Measurements from ENCODE around the gene FAM53B. TPM values are rescaled to one million over a fixed set of nuclear protein-coding genes. Genes with fewer than 3 reads are reported as not detected.

The FAM53B gene
- total and polyA plus RNA-seq, 4 donors, result 14.6 to 45.4 (median 18.2) TPM

DNA sequence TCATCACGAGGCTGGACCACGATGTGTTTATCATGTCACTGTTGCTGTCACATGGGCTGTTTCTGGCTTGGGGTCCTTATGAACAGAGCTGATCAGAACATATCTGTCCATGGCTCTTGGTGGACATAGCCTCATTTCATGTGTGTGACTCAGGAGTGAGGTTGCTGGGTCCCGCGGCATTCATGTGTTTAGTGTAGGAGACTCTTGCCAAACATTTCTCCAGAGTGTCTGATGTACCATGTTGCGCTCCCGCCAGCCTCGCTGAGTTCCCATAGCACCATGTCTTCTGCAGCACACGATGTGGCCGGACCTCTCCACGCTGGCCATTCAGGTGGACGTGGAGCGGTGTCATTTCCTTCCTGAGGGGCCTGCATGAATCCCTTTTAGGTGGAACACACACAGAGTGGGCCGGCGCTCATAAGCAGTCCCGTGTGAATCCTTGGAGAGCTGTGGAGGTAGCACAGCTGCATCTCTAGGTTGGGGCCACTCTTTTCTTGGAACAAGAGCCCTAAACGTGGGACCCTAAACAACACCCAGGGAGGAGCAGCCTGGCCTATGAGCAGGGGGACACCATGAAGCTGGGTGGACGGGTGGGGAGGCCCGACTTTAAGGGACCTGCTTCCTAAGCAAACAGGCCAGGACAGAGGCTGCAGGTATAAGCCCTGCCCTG lies 147.9 kb downstream of the FAM53B start:
- Histone ChIP-seq H3K27ac (ENCODE audit: low read depth in 1 of 2, low read length in 1 of 2) (no peak overlapping the region), H3K27me3 (ENCODE audit: control insufficient read depth in 3 of 3, insufficient read depth in 3 of 3, low read length in 2 of 3) (no peaks in the 10 kb centered on the region), H3K36me3 (ENCODE audit: control insufficient read depth in 4 of 4, insufficient read depth in 4 of 4, low read length in 4 of 4) (no peaks in the 10 kb centered on the region), H3K4me1 (ENCODE audit: control insufficient read depth in 5 of 5, insufficient read depth in 5 of 5, low read length in 5 of 5) (no peaks in the 10 kb centered on the region), H3K9ac (ENCODE audit: insufficient read depth in 1 of 2, low read length in 2 of 2) (no peak overlapping the region), H3K9me3 (ENCODE audit: control insufficient read depth in 4 of 4, insufficient read depth in 3 of 4, low read length in 3 of 4) (peaks cover 0 to 5% (median 1%) of the 10 kb centered on the region in 4 donors), H3K4me3 (no peak overlapping the region)
- no peak for ATAC-seq (ENCODE audit: insufficient read depth, low FRiP score)
- WGBS, 2 donors, result 85 to 86% methylated on average over 18 of the region's 18 CpGs
- TF ChIP-seq, protein P1, sequence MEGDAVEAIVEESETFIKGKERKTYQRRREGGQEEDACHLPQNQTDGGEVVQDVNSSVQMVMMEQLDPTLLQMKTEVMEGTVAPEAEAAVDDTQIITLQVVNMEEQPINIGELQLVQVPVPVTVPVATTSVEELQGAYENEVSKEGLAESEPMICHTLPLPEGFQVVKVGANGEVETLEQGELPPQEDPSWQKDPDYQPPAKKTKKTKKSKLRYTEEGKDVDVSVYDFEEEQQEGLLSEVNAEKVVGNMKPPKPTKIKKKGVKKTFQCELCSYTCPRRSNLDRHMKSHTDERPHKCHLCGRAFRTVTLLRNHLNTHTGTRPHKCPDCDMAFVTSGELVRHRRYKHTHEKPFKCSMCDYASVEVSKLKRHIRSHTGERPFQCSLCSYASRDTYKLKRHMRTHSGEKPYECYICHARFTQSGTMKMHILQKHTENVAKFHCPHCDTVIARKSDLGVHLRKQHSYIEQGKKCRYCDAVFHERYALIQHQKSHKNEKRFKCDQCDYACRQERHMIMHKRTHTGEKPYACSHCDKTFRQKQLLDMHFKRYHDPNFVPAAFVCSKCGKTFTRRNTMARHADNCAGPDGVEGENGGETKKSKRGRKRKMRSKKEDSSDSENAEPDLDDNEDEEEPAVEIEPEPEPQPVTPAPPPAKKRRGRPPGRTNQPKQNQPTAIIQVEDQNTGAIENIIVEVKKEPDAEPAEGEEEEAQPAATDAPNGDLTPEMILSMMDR (IDR thresholded peaks at IDR 0.05; ENCODE audit: control extremely low read depth, extremely low read depth), result no peak
- no peak for DNase-seq

DNA sequence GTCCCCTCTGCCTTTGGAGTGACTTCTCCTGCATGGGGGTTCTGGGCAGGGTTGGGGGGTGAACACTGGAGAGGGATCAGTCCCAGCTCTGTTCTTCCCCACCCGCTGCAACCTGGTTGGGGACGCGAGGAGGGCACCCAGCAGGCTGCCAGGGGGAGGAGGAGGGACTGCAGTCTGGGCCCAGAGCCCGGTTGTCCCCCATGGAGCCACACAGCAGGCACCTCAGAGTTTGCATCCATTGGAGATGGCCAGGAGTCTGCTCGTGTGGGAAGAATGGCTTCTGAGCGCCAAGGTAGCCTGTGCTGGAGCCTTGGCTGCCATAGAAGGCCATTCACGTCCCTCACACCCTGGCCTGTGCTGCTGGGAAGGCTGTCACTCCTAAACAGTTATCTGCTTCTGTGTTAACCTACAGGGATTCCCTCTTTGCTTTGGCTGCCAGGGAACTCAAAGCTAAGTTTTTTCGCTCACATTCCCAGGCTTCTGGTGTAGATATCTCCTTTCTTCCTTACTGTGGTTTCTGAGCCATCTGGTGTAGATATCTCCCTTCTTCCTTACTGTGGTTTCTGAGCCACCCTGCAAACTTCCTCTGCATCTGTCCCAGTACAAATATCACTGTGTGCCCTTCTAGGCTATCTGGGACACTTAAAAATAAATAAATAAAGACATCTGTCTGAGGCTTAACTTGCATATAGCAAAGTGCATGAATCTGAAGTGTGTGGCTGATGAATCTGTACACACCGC lies 148.9 kb downstream of the FAM53B start:
- Histone ChIP-seq H3K27me3 (ENCODE audit: control insufficient read depth in 3 of 3, insufficient read depth in 3 of 3, low read length in 2 of 3) (no peaks in the 10 kb centered on the region), H3K36me3 (ENCODE audit: control insufficient read depth in 4 of 4, insufficient read depth in 4 of 4, low read length in 4 of 4) (no peaks in the 10 kb centered on the region), H3K4me1 (ENCODE audit: control insufficient read depth in 5 of 5, insufficient read depth in 5 of 5, low read length in 5 of 5) (peaks cover 0 to under 1% (median 0%) of the 10 kb centered on the region in 5 donors), H3K27ac (ENCODE audit: low read depth in 1 of 2, low read length in 1 of 2) (no peak overlapping the region), H3K9me3 (ENCODE audit: control insufficient read depth in 4 of 4, insufficient read depth in 3 of 4, low read length in 3 of 4) (peaks cover 0 to 5% (median 1%) of the 10 kb centered on the region in 4 donors), H3K4me3 (no peak overlapping the region), H3K9ac (ENCODE audit: insufficient read depth in 1 of 2, low read length in 2 of 2) (no peak overlapping the region)
- DNase-seq (no peak), ATAC-seq (ENCODE audit: insufficient read depth, low FRiP score) (no peak)
- TF ChIP-seq, protein P1 (IDR thresholded peaks at IDR 0.05; ENCODE audit: control extremely low read depth, extremely low read depth), result no peak
- WGBS, 2 donors, result 92 to 93% methylated on average over 9 of the region's 9 CpGs

DNA sequence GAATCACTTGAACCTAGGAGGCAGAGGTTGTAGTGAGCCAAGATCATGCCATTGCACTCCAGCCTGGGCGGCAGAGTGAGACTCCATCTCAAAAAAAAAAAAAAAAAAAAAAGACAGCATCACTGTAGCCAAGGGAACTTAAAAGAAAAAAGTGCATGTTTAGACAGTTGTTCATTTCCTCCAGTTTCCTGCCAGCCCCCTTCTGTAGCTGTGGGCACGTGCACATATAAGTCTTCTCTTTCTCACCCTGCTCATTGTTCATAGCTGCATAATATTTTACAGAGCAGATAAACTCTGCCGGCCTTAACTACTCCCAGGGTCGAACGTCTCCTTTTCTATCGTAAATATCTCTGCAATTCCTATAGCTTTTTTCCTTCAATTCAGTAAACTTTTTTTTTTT lies 149.9 kb downstream of the FAM53B start:
- H3K27ac ChIP-seq (ENCODE audit: low read depth in 1 of 2, low read length in 1 of 2), result no peak overlapping the region
- no peaks in the 10 kb centered on the region for H3K36me3 ChIP-seq (ENCODE audit: control insufficient read depth in 4 of 4, insufficient read depth in 4 of 4, low read length in 4 of 4)
- peaks cover 0 to 5% (median 1%) of the 10 kb centered on the region in 4 donors for H3K9me3 ChIP-seq (ENCODE audit: control insufficient read depth in 4 of 4, insufficient read depth in 3 of 4, low read length in 3 of 4)
- no peak overlapping the region for H3K4me3 ChIP-seq
- H3K4me1 ChIP-seq (ENCODE audit: control insufficient read depth in 5 of 5, insufficient read depth in 5 of 5, low read length in 5 of 5), result peaks cover 0 to 11% (median 0%) of the 10 kb centered on the region in 5 donors
- 84 to 87% methylated on average over 6 of the region's 6 CpGs for WGBS, 2 donors
- no peak for DNase-seq
- H3K9ac ChIP-seq (ENCODE audit: insufficient read depth in 1 of 2, low read length in 2 of 2), result no peak overlapping the region
- ATAC-seq (ENCODE audit: insufficient read depth, low FRiP score), result no peak
- no peaks in the 10 kb centered on the region for H3K27me3 ChIP-seq (ENCODE audit: control insufficient read depth in 3 of 3, insufficient read depth in 3 of 3, low read length in 2 of 3)
- TF ChIP-seq, protein P1 (IDR thresholded peaks at IDR 0.05; ENCODE audit: control extremely low read depth, extremely low read depth), result no peak
